GM20431 (cell line): ENCODE data around the gene DHRS11.

Experiments
- in situ Hi-C: fragments of 300-500 bp; cut with MseI, MboI; formaldehyde crosslinking; loops from one replicate; pipeline ENCODE4 v1.15.0; 2020; ENCODE audit warnings: low sequenced_read_pairs; ENCODE audit not compliant: unreplicated experiment

Gene DHRS11, protein sequence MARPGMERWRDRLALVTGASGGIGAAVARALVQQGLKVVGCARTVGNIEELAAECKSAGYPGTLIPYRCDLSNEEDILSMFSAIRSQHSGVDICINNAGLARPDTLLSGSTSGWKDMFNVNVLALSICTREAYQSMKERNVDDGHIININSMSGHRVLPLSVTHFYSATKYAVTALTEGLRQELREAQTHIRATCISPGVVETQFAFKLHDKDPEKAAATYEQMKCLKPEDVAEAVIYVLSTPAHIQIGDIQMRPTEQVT

DNA sequence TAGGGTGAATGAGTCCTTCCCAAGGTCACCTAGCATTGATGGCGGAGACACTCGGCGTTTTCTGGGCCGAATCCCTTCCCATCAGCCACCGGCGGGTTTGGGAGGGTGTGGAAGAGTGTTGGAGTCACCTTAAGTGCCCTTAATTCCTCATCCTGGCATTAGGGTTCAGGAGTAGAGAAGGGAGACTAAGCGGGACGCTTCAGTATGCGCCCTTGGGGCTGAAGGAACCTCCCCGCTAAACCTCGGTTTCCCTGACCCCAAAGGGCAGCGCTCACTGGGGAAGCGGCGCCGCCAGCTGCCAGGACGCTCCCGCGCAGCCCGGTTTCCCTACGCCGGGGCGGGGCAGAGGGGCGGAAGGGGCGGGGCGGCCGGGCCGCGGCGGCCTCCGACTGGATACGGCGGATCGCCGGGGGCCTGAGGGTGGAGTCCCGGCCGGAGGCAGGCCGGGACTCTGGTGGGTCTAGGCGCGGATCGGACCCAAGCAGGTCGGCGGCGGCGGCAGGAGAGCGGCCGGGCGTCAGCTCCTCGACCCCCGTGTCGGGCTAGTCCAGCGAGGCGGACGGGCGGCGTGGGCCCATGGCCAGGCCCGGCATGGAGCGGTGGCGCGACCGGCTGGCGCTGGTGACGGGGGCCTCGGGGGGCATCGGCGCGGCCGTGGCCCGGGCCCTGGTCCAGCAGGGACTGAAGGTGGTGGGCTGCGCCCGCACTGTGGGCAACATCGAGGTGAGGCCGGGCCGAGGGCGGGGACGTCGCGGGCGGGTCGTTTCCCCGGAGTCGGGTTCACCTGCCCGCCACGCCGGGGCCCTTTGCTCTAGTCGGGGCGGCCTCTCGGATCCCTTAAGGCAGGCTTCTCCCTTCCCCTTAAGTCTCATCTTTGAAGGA lies at the start of gene DHRS11:
DHRS11 (plus strand) TSS at position 446 of the 882 bp plus-strand sequence; CDS start at position 577, 131 bp downstream.
- in situ Hi-C loops = no loop called here

- in situ Hi-C loops = no loop called here
Observed at GRCh38 chr17:36542755-36543154, 48.9 kb upstream of the DHRS11 start.

- in situ Hi-C loops = no loop called here
Observed at GRCh38 chr17:36544044-36544306, 47.7 kb upstream of the DHRS11 start.

- in situ Hi-C loops = no loop called here
Observed at GRCh38 chr17:36544307-36545076, 47.2 kb upstream of the DHRS11 start, which contains the start of gene GGNBP2. Gene GGNBP2 (plus strand): TSS chr17:36544919. CDS start chr17:36545725, 806 bp downstream.

GRCh38 chr17:36545077-36545464 lies 46.6 kb upstream of the DHRS11 start:
- in situ Hi-C loops = no loop called here

- in situ Hi-C loops = no loop called here
Observed at GRCh38 chr17:36545465-36546417, 45.9 kb upstream of the DHRS11 start.

- in situ Hi-C loops = no loop called here
Observed at GRCh38 chr17:36546418-36547093, 45.1 kb upstream of the DHRS11 start.

DNA sequence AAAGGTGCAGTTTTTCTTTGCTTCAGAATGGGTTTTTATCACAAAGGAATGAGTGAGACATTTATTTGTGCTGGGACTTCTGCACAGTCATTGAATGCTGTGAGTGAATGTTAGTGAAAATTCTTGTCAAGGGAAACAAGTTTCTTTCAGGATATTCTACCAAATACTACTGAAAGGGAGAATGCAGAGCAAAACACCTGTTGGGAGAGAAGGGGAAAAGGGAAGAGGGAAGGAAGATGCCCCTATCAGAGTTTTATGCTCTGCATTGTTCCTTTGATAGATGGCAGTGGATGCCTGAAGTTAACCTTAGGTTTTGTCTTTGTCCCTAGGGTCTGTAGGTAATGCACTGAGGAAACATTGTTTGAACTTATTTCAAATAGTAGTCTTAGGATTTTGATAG lies 43.9 kb upstream of the DHRS11 start:
- in situ Hi-C loops = no loop called here

- in situ Hi-C loops = no loop called here
Observed at GRCh38 chr17:36550491-36551417, 40.9 kb upstream of the DHRS11 start.

- in situ Hi-C loops = no loop called here
Observed at GRCh38 chr17:36553459-36553858, 38.2 kb upstream of the DHRS11 start.

DNA sequence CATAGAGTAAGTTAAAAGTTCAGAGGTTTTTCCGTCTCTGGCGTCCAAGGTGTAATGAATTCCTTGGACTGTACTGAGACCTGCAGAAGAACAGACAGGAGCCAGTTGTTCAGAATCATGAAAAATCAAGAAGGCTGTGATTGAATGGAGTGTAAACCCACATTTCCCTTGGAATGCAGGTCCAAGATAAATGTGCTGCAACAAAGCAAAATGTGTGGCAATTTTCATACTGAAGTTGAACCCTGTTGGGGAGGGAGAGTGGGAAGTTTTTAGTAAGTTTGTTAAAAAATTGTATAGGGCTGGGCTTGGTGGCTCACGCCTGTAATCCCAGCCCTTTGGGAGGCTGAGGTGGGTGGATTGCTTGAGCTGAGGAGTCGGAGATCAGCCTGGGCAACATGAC lies 25.6 kb upstream of the DHRS11 start:
- in situ Hi-C loops = no loop called here

DNA sequence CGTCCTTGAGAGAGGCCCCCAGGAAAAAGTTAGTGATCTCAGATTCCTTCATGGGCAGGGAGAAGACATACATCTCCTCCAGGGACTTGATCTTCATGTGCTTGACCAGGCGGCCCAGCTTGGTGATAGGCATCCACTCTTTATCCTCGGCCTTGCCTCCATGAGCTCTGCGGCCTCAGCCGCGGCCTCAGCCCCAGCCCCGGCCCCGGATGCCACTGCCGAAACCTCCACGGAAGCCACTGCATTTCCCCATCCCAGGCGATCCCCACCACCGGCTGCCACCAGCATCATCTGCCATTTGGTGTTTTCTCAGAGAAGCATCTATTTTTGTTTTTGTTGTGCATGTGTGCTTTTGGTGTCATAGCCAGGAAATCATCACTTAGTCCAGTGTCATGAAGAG lies 16.7 kb upstream of the DHRS11 start:
- in situ Hi-C loops = no loop called here

- in situ Hi-C loops = no loop called here
Observed at GRCh38 chr17:36576793-36577192, 14.9 kb upstream of the DHRS11 start.

DNA sequence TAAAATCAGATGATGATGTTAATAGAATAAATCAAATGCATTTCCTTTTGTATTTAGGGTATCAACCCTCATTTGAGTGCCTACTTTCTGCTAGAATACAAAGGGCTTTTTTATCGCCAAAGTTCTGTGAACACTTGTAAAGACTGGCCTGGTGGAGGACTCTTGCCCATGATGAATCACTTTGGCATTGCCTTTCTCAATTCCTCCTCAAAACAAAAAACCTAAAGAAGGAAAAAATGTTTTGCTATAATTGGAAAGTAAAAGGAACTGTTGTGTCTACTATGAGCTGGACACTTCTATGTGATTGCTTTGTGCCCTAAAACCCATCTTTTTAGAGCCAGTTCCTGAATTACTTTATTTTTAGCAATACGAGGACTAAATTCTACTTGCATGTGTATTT lies 13.0 kb upstream of the DHRS11 start:
- in situ Hi-C loops = no loop called here

DNA sequence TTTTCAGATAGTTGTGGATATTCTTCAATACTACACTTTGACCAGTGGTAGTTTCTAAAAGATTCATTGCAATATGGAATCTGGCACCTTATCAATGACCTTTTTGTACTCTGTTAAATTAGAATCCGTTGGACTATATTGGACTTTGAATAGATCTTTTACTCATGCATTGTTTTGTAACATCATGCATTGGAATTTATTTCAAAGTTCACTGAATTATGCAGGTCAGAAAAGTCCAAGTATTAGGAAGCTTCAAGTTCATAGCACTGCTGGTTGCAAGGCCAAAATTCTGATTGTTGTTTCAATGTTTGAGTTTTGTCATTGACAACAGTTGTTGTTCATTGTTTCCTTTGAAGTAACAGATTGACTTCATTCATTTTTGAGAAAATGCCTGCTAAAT lies 7.9 kb upstream of the DHRS11 start:
- in situ Hi-C loops = no loop called here

- in situ Hi-C loops = no loop called here
Observed at GRCh38 chr17:36586138-36586537, 5.5 kb upstream of the DHRS11 start.

GRCh38 chr17:36590082-36590481 lies 1.6 kb upstream of the DHRS11 start:
- in situ Hi-C loops = no loop called here

- in situ Hi-C loops = no loop called here
Observed at GRCh38 chr17:36592316-36592715, 637 bp downstream of the DHRS11 start.
